DOHH2 (cell line): ENCODE measurements around the gene FBN1.

Experiments
- H3F3A ChIP-seq: fragments of 200-600 bp; sonication (generic), shearing (Covaris generic); 2 replicates; pipeline ENCODE4 v1.6.0; 2016; ENCODE audit warnings: antibody characterized with exemption, mild to moderate bottlenecking; ENCODE audit not compliant: control insufficient read depth, insufficient read depth
- H3K27ac ChIP-seq: fragments of 200-600 bp; sonication (generic); 2 replicates; pipeline ENCODE4 v1.5.1; 2014; ENCODE audit warnings: low read depth, mild to moderate bottlenecking, low read length, moderate library complexity
- H3K27me3 ChIP-seq: fragments of 200-600 bp; sonication (generic); 2 replicates; pipeline ENCODE4 v1.6.1; 2014; ENCODE audit warnings: mild to moderate bottlenecking, low read length, mixed read lengths; ENCODE audit not compliant: control insufficient read depth
- H3K36me3 ChIP-seq: fragments of 200-600 bp; sonication (generic); 2 replicates; pipeline ENCODE4 v1.6.1; 2014; ENCODE audit warnings: mild to moderate bottlenecking, low read length, moderate library complexity, mixed read lengths; ENCODE audit not compliant: control insufficient read depth
- H3K4me1 ChIP-seq: fragments of 200-600 bp; sonication (generic); 2 replicates; pipeline ENCODE4 v1.6.1; 2014; ENCODE audit warnings: mild to moderate bottlenecking, low read length, mixed read lengths; ENCODE audit not compliant: control insufficient read depth
- H3K4me2 ChIP-seq: fragments of 200-600 bp; sonication (generic); 2 replicates; pipeline ENCODE4 v1.6.0; 2014; ENCODE audit warnings: mild to moderate bottlenecking, low read length, moderate library complexity
- H3K4me3 ChIP-seq: fragments of 200-600 bp; sonication (generic); 2 replicates; pipeline ENCODE4 v1.5.1; 2014; ENCODE audit warnings: mild to moderate bottlenecking, low read length, mixed read lengths
- H3K79me2 ChIP-seq: fragments of 200-600 bp; sonication (generic); 2 replicates; pipeline ENCODE4 v1.6.1; 2014; ENCODE audit warnings: mild to moderate bottlenecking, low read length, mixed read lengths; ENCODE audit not compliant: control insufficient read depth
- H3K9me2 ChIP-seq: fragments of 200-600 bp; sonication (generic); replicated peaks from 2 replicates; pipeline ENCODE4 v1.6.1; 2014; ENCODE audit warnings: mild to moderate bottlenecking, low read length, mixed read lengths; ENCODE audit not compliant: control insufficient read depth
- H3K9me3 ChIP-seq: fragments of 200-600 bp; sonication (generic); 2 replicates; pipeline ENCODE4 v1.6.1; 2014; ENCODE audit warnings: antibody characterized with exemption, low read length, mixed read lengths; ENCODE audit not compliant: control insufficient read depth, insufficient read depth
- H4K20me1 ChIP-seq: fragments of 200-600 bp; sonication (generic); 2 replicates; pipeline ENCODE4 v1.6.0; 2014; ENCODE audit warnings: low read depth, mild to moderate bottlenecking, antibody characterized with exemption, low read length, moderate library complexity; ENCODE audit not compliant: control insufficient read depth, insufficient read depth
- CTCF ChIP-seq: fragments of 200-600 bp; sonication (generic); IDR thresholded peaks from one replicate; pipeline ENCODE4 v1.5.1; 2014; ENCODE audit warnings: antibody characterized with exemption, mild to moderate bottlenecking, low read depth, low read length; ENCODE audit not compliant: poor library complexity, severe bottlenecking
- EZH2phosphoT487 ChIP-seq: fragments of 200-600 bp; sonication (generic); IDR thresholded peaks from 2 replicates; pipeline ENCODE4 v1.6.1; 2017; ENCODE audit warnings: borderline replicate concordance, mild to moderate bottlenecking, antibody characterized with exemption, low read length, moderate library complexity, mixed read lengths

FBN1 gene

GRCh38 chr15:48400086-48400485 lies 245.4 kb downstream of the FBN1 start:
- H3K4me1 ChIP-seq, result no peaks in the 10 kb centered on the region
- TF ChIP-seq EZH2phosphoT487, result no peak
- TF ChIP-seq CTCF, result no peak
- no peaks in the 10 kb centered on the region for H3K79me2 ChIP-seq
- no peak overlapping the region for H3K4me2 ChIP-seq
- no peaks in the 10 kb centered on the region for H3K9me2 ChIP-seq
- no peak overlapping the region for H3K4me3 ChIP-seq
- no peaks in the 10 kb centered on the region for H4K20me1 ChIP-seq
- no peaks in the 10 kb centered on the region for H3F3A ChIP-seq
- H3K27me3 ChIP-seq, result no peaks in the 10 kb centered on the region
- H3K27ac ChIP-seq, result no peak overlapping the region
- no peaks in the 10 kb centered on the region for H3K9me3 ChIP-seq
- H3K36me3 ChIP-seq, result no peaks in the 10 kb centered on the region

- H3K79me2 ChIP-seq, result no peaks in the 10 kb centered on the region
Measured at GRCh38 chr15:48397841-48398240, 247.7 kb downstream of the FBN1 start.

GRCh38 chr15:48396020-48396419 lies 249.5 kb downstream of the FBN1 start:
- Histone ChIP-seq H3K9me2 (no peaks in the 10 kb centered on the region), H3K27ac (no peak overlapping the region), H3K79me2 (no peaks in the 10 kb centered on the region), H3K4me3 (no peak overlapping the region), H3F3A (no peaks in the 10 kb centered on the region), H3K27me3 (no peaks in the 10 kb centered on the region), H3K36me3 (no peaks in the 10 kb centered on the region), H3K4me1 (no peaks in the 10 kb centered on the region), H3K9me3 (no peaks in the 10 kb centered on the region), H4K20me1 (no peaks in the 10 kb centered on the region), H3K4me2 (no peak overlapping the region)
- no peak for TF ChIP-seq CTCF
- no peak for TF ChIP-seq EZH2phosphoT487

More at GRCh38 chr15:48397841-48398240, 247.7 kb downstream of the FBN1 start:
- Histone ChIP-seq H3K9me2 (no peaks in the 10 kb centered on the region), H3K27me3 (no peaks in the 10 kb centered on the region), H3K4me3 (no peak overlapping the region), H3K27ac (no peak overlapping the region), H3F3A (no peaks in the 10 kb centered on the region), H3K4me2 (no peak overlapping the region), H3K4me1 (no peaks in the 10 kb centered on the region), H4K20me1 (no peaks in the 10 kb centered on the region), H3K36me3 (no peaks in the 10 kb centered on the region), H3K9me3 (no peaks in the 10 kb centered on the region)
- no peak for TF ChIP-seq CTCF
